Epithelial cell of prostate (primary cell): ENCODE data around the gene WWOX.

Source experiments
- DNase-seq: peaks from one replicate; pipeline ENCODE4 v3.0.0-alpha.2; 2011; ENCODE audit warnings: low read depth, low spot score
- H3K27ac ChIP-seq: fragments of 450-650 bp; 2 replicates; pipeline ENCODE4 v1.5.1; 2017; ENCODE audit warnings: mild to moderate bottlenecking

The WWOX gene

GRCh38 chr16:78650339-78651074 is 551.1 kb downstream of the WWOX start:
- DNase-seq = no peak
- no peak overlapping the region for H3K27ac ChIP-seq

DNA sequence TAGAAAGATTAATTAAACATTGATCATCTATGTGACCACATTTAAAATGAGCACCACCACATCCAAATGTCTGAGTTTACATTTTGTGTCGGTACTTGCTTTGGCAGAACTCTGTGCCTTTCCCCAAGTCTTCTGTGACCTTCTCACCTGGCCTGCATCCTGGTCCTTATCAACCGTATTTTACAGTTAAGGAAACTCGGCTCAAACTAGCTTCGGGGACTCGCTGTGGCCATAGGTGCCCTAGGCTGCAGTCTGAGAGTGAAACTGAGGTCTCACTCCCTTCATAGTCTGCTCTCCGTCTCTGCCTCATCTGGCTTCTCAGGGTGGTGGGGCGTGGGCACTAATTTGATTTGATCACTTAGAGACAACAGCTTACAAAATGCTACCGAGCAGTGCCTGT is 555.5 kb downstream of the WWOX start:
- DNase-seq = no peak
- no peak overlapping the region for H3K27ac ChIP-seq

DNA sequence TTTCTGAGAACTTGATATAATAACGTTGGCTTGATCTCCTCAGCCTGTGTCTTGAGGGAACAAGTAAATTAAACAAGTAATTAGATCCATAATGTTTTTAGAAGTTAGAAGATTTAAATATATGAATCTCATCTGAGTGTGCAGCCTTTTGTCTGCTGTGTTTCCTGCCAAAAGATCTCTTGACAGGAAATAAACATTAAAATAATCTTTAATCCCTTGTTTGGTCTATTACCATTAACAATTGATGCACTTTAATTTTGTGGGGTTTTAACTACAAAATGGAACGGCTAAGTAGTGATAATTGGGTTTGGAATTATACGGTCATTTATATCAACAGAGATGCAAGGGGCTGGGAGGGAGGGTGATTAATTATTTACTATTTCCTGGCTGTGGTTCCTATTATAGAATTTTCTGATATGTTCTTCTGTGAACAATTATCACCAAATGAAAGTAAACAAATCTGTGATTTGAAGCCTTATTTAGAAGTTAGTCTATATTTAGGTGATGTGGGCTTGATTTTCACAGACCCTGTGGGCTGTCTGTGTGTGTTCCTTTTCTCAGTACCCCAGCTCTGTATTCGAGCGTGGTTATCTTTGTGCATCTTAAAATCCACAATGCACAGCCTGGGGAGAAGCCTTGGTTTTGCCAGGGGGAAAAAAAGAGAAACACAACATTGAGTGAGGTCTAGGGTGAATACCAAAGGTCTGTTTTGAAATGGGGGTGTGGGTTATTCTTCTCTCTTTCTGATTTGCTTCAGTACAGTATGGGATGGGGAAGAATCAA is 556.1 kb downstream of the WWOX start:
- DNase-seq = no peak
- no peak overlapping the region for H3K27ac ChIP-seq

- no peak for DNase-seq
- no peak overlapping the region for H3K27ac ChIP-seq
Measured at GRCh38 chr16:78656887-78657286, 557.4 kb downstream of the WWOX start.

DNA sequence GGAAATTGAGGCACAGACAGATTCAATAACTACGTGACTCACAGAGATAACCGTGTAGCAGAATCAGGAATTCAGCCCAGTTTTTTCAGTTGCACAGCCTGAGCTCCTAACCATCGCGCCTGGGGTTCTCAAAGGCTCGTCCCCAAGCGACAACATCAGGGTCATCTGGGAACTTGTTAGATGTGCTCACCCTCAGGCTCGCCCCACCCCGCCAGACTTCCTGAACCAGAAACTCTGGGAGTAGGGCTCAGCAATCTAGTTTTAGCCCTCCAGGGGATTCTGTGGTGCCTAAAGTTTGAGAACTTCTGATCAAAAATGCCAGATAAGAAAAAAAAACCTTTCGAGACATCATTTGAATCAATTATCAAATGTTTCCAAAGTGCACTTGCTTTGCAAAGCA is 559.8 kb downstream of the WWOX start:
- H3K27ac ChIP-seq = no peak overlapping the region
- no peak for DNase-seq

DNA sequence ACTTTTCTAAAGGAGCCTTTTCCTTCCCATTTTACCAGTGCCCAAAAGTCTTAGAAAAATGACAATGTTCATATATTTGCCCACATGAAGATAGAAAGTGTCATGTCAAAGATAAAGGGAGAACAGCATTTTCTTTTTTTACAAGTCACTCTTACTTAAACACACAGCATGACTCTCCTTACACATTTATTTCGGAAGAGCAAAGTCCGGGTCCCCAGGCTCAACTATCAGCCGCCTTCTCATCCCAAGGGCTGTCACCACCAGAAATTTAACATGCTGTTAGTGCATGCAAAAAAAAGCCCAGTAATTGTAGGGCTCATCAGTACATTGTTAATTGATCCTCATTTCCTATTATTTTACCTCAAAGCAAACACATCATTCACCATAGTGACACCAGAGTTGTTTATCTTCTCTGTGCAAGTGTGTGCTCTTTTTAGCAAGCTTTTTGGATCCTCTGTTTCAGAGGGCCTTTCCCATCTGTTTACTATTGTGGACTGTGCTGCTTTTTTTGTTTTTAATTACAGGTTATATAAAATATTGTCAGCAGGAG is 560.3 kb downstream of the WWOX start:
- no peak for DNase-seq
- H3K27ac ChIP-seq = no peak overlapping the region

DNA sequence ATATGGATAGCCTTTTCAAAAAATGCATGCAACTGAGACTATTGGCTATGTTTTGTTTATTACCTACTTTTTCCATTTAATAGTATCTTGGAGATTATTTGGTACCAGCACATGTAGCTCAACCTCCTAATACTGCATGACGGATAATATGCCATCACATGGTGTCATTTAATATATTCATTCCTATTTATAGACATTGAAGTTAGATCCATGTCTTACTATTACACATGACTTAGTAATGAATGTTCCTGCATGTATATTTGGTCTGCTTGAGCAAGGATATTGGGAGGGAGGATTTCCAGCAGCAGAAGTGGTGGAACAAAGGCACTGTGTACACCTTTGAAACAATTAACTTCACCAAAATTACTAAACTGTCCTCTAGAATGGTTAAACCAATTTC is 561.3 kb downstream of the WWOX start:
- DNase-seq = no peak
- H3K27ac ChIP-seq = no peak overlapping the region

DNA sequence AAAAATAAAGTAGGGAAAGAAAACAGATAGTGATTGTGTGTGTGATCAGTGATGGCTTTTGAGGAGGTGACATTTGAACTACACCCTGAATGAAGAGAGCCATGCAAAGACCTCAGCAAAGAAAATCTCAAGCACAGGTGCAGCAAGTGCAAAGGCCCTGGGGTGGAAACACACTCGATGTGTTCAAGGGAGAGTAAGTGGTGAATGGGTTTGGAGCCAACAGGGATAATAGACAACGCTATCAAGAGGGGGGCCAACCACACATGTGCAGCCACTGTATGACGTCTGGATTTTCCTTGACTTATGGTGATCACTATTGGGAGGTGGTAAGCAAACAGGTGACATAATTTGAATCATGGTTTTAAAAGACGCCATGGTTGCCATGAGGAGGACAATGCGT is 564.2 kb downstream of the WWOX start:
- no peak for DNase-seq
- no peak overlapping the region for H3K27ac ChIP-seq

- DNase-seq = no peak
- no peak overlapping the region for H3K27ac ChIP-seq
Measured at GRCh38 chr16:78664811-78665772, 565.6 kb downstream of the WWOX start.

DNA sequence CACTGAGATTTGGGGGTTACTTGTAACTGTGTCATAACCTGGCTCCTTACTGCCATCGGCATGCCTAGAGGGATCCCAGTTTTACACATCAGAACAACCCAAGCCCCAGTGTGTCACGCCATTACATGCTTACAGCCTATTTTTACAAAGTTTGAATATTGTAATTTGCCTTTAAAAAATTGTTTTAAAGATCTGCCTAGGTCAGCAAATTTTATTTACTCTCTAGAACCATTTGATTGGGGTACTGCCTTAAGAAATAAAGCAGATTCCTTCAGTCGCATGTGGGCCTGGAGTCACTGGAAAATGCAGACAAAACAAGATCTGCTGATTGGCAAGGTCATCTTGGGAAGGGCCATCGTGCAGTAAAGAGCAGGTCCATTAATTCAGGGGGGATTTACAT is 566.9 kb downstream of the WWOX start:
- DNase-seq = no peak
- no peak overlapping the region for H3K27ac ChIP-seq

GRCh38 chr16:78667675-78668074 is 568.2 kb downstream of the WWOX start:
- DNase-seq = no peak
- no peak overlapping the region for H3K27ac ChIP-seq

DNA sequence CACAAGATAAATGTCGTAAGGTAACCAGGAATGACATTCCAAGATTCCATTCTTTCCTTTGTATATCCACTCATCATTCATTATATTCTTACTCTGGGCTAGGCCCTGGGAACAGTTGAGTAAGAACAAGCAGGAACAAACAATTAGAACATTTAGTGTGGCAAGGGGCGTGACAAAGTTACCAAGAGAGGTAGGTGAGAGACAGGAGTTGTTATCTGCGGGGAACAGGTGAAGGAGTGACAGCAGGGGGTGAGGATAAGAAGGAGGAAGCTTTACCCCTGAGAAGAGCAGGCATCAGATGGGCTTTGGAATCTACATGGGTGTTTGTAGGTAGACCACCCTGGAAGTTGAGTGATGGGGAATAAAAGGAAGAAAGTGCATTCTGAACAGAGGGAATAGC is 568.9 kb downstream of the WWOX start:
- no peak overlapping the region for H3K27ac ChIP-seq
- DNase-seq = no peak

DNA sequence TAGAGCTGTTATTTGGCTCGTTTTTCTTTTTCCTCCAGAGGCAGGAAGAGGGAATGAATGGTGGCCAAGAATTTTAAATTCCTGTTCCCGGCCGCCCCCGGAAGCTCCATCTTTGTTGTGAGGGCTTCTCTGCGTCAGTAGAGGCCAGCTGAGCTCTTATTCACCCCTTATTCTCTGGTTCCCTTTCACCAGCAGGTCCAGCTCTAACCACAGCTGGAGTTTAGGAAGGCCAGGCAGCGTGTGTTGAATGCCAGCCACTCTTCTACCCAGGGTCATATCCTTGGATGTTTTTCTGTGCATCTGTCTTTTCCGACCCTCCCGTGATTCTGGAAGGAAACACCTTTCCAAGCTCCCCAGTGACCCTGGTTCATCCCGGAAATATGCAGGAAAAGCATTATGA is 570.5 kb downstream of the WWOX start:
- H3K27ac ChIP-seq = no peak overlapping the region
- no peak for DNase-seq

- no peak overlapping the region for H3K27ac ChIP-seq
- no peak for DNase-seq
Measured at GRCh38 chr16:78672779-78673556, 573.5 kb downstream of the WWOX start.

- no peak for DNase-seq
Measured at GRCh38 chr16:78673884-78674283, 574.4 kb downstream of the WWOX start.

DNA sequence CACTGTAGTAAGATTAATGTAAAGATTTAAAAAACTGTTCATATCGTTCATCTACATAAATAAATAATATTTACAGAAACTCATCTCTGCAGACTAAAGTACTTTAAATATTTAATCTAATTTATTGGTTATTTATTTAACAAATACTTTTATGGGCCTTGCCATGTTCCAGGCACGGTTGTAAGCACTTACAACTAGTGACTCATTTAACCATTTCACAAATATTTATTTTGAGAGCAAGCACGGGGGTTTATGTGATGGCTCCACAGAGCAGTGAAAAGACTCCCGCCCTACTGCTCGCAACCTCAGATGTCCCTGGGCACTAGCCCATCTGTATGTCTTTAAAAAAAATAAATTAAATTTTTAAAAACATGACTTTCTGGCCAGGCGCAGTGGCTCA is 575.9 kb downstream of the WWOX start:
- no peak for DNase-seq
- no peak overlapping the region for H3K27ac ChIP-seq

More at GRCh38 chr16:78673884-78674283, 574.4 kb downstream of the WWOX start:
- H3K27ac ChIP-seq = no peak overlapping the region

GRCh38 chr16:78675951-78676792 is 576.7 kb downstream of the WWOX start:
- DNase-seq = no peak
- no peak overlapping the region for H3K27ac ChIP-seq

GRCh38 chr16:78677181-78677731 is 577.8 kb downstream of the WWOX start:
- DNase-seq = no peak
- no peak overlapping the region for H3K27ac ChIP-seq
